GM21737 (cell line): ENCODE measurements around the gene OR5B21.

ENCODE experiments used
- ATAC-seq: cut with Tn5 transposase; IDR thresholded peaks from one replicate; pipeline ENCODE4 v1.9.1; 2021; ENCODE audit warnings: mild to moderate bottlenecking, moderate library complexity; ENCODE audit not compliant: unreplicated experiment

The OR5B21 gene

DNA sequence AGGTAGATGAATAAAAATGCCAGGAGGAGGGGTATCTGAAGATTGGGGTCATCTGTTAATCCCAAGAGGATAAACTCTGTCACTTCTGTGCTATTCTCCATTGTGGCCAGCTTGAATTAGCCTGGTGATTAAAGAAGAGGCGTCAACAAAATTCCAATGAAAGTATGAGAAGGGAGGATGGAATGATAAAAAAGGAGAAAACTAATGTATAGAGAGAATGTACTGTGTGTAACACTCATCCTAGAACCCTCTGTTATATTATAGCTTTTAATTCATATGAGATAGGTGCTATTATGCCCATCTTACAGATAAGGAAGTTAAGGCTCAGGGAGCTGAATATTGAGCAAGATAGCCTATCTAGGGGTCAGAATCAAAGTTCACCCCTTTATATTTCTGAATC, at the start of gene OR5B21:
Gene OR5B21, minus strand, starts transcription at position 101 of the 400 bp plus-strand sequence. Its CDS starts 0 bp downstream, at position 101.
- no peak for ATAC-seq

DNA sequence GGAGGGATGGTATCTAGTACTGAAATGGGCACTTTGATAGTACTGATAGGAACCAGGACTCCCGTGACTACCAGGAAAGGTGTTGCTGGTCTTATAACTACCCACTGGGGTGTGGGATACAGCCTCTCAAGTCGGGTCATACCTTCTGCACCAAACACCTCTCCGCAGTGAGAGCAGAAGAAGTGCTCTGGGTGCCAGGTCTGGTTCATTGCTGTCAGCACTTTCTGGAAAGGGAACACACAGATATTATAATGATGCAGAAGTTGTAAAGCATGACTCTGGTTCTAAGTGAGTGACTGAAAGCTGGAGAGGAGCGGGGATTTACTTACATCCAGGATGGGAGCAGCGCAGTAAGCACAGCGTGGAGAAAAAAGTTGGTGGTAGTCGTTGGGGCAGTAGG, 41.7 kb upstream of the OR5B21 start:
- ATAC-seq: no peak

DNA sequence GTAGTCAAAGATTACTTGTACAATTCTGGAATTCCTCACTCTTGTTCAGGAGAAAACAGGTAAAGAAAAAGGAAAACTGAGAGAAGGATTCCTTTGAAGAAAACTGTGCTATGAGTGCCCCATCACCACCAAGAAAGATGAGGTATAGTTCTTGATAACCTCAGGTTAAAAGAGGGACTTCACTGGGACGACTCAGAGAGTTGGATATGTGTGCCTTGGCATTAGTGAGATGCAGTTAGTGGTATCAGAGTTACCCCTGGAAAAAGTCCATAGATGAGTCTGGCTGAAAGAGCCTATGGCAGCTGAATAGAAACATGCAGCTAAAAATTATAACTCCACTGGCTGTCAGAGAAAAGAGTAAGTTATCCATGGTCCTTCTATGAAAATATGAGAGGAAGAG, 38.9 kb upstream of the OR5B21 start:
- no peak for ATAC-seq

DNA sequence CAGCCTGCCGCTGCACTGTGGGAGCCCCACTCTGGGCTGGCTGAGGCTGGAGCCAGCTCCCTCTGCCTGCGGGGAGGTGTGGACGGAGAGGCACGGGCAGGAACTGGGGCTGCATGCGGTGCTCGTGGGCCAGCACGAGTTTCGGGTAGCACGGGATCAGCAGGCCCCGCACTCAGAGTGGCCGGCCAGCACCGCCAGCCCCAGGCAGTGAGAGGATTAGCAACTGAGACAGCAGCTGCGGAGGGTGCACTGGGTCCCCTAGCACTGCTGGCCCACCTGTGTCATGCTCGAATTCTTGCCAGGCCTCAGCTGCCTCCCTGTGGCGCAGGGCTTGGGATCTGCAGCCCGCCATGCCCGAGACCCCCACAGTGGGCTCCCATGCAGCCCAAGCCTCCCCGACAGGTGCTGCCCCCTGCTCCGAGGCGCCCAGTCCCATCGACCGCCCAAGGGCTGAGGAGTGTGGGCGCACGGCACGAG, 24.0 kb upstream of the OR5B21 start:
- no peak for ATAC-seq

GRCh38 chr11:58530236-58530635, 22.3 kb upstream of the OR5B21 start:
- ATAC-seq: no peak

DNA sequence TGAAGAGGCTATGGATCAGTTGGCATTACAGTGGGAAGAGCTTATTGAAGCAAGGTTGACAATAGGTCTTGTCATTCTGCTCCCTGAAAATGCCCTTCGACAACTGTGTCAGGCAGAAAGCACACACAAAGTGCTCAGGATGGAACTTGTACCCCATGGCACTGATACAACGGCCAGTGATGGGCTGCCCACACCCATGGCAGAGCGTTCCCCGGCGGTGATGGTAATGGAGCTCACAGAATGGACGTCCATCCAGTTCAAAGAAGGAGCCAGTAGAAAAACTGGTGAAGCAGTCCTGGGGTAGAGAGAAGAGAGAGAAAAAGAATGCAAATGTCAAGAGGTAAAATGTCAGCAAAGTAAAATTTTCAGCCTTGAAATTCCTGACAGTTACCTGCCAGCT, 19.5 kb upstream of the OR5B21 start:
- no peak for ATAC-seq

- ATAC-seq: no peak
Observed at GRCh38 chr11:58526721-58527120, 18.8 kb upstream of the OR5B21 start.

DNA sequence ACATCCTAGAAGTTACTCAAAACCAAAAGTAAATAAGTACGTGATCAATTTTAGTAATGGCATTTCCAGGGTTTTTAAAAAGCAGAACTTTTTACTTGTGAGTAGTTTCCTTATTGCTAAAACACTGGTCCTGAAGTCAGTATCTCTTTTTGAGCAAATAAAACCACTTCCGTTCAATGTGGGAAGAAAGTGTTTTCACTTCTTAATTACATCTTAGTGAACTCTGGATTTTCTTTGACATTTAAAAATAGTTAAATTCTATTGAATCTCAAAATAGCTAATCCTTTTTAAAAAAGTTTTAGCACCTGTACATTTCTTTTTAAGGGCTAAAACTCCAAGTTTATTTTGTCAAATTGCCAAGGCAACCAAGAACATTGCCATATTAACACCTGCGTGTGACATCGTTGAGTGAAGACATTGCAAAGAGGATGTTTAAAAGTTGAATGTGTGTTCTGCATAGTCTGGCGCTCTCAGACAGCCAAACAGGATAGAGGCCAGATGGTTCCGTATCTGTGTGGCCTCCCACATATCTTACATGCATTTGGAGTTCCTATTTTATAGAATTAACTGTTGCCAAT, 17.2 kb upstream of the OR5B21 start:
- ATAC-seq: peak; percentile 84

DNA sequence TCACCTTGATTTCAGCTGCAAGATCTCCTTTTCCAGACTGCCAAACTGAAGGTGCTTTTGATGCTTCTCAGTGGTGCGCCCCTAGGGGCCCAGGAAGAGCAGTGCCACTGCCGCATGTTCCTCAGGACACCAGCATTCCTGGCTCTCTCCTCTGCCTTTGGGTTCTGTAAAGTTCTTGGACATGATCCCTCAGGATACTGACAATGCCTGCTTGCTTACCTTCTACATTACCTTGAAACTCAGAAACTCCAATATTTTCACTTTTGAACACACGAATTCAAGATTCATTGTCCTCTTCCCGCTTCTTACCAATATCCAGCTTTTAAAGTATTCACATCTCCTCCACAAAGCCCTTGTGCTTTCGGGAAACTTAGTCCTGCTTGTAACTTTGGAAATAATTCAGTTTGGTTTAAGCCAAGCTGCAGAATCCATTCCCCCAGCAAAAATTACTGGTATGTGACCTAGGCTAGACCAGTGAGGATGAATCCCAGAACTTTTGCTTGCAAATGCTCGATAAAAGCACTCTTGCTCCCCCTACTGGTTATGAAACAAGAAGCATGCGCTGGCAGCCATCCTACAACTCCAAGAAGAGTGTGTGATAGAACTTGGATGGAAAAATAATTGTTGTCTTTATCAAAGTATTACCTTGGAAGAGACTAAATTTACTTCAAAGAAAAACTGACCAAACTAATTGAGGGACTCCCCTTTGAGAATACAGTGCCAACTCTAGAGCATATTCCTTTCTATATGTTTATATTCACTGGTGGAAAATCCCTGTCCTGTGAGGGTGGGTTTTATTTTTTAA, 16.5 kb upstream of the OR5B21 start:
- peak; percentile 43 for ATAC-seq

- ATAC-seq: no peak
Observed at GRCh38 chr11:58513747-58514367, 6.0 kb upstream of the OR5B21 start.

DNA sequence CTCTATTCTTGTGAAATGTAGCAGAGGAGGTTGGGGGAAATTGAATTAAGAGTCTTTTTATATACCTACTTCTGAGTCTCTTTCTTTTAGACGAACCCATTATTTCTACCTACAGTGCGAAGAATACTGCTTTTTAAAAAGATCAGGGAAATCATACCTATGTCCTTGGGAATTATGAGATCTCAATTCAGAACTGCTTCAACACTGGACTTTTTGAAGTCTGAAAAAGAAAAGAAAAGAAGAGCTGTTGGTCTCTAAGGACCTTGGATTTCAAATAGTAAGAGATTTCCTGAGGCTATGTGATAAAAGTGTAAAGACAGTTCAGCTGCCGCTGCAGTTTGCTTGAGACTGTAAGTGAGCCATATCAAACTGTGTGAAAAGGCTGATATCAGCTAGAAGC, 3.7 kb upstream of the OR5B21 start:
- no peak for ATAC-seq

DNA sequence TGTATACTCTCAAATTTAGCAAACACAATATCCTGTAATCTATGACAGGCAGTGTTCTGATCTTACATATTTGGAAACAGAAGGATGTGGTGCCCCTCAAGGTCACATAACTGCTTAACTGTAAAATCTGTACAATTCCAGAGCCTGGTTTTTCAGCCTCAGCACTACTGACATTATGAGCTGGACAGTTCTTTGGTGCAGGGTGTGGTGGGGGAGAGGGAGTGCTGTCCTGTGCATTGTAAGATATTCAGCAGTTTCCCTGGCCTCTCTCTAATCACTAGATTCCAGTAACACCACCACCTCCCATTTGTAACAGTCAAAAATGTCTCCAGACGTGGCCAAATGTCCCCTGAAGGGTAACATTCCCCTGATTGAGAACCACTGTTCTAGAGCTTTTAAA, 1.8 kb upstream of the OR5B21 start:
- no peak for ATAC-seq

GRCh38 chr11:58508814-58509213, 909 bp upstream of the OR5B21 start:
- ATAC-seq: no peak

- ATAC-seq: no peak
Observed at GRCh38 chr11:58507355-58507754, 550 bp downstream of the OR5B21 start.

DNA sequence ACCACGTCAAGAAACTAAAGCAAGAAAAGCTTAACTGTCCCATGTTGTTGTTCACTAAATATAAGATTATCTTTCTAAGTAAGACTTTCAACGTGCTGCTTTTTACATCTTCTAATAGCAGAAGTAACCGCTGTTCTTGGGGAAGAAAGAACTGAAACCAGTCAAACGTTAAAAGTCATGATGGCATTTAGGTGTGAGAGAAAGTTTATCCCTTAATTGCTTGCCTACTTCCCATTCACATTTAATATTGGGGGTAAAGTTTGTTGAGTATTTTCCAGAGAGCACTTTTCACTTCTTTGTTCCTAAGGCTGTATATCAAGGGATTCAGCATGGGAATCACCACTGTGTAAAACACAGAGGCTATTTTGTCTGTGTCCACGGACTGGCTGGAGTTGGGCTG, 970 bp downstream of the OR5B21 start:
- ATAC-seq: no peak

- no peak for ATAC-seq
Observed at GRCh38 chr11:58505849-58506248, 2.1 kb downstream of the OR5B21 start.

DNA sequence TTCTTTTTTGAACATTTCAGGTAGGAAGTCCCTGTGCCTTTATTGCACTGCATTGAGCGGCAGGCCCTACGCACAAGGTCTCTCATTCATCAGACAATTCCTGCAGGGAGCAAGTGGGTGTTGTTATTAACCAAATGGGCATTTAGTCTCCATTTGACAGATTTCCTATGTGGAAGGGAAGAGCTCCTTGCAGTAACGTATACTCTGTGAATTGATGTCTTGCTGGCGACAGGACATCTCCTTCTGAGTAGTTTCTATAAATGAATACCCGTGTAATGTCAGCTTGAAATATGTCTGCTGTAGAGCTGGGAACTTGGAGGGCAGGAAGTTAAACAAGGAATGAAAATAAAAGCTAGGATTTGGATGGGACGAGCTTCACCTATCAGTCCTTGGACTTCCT, 3.7 kb downstream of the OR5B21 start:
- no peak for ATAC-seq

DNA sequence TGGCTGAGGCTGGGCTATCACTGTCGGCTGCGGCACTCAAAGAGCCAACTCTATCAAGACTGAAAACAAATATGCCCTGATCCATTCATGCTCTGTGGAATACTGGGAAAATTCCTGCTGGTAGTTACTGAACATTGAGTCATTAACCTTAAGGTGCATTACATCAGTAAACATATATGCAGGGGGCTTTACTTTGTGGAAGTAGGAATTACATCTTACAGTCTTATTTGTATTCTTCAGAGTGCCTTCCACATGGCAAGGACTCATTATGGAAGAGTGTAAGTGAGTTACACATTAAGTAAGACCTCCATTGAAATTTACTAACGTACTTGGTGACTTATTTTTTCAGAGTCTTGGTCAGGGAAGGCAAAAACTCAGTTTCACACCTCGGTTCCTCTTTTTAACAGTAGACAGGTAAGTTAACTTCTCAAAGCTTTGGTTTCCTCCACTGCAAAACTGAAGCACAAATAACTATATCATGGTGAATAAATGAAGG, 4.5 kb downstream of the OR5B21 start:
- ATAC-seq: peak; percentile 91

- ATAC-seq: no peak
Observed at GRCh38 chr11:58502004-58502403, 5.9 kb downstream of the OR5B21 start.

- ATAC-seq: no peak
Observed at GRCh38 chr11:58498464-58498863, 9.4 kb downstream of the OR5B21 start.

DNA sequence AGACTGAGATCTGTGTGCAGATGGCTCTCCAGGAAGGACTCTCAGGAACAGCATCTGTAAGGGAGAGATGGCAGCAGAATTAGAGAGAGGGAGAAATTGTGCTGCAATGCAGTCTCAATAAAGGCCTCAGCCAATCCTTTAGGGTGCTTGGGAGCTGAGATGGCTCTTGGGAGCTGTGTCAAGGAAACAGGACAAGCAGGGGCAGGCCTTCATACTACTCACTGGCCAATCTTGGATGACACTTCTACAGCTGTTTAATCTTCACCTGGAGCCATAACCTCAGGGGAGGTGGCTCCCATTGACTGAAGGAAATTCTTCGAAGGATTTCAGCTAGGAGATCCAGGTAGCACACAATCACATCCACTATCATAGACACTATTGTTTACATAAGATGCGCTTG, 10.0 kb downstream of the OR5B21 start:
- no peak for ATAC-seq

DNA sequence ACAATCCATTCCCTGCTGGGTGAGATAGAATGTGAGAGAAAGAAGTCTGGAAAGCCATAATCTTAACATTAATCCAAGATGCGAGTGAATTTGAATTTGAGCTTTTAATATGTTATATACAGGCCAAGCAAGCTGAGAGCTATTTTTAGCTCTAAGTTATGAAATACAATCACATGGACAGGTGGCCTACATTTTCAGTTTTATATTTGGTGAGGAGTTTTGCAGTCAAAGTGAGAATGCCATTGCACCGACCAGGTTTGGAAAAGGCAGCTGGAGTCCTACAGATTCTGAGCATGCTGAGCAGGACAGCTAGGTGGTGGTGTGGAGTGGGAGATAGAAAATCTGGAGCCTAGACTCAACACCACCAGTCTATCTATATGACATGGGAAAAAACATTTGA, 12.0 kb downstream of the OR5B21 start:
- no peak for ATAC-seq
